ENCODE results near the gene CTTNBP2NL. TPM values are rescaled to one million over a fixed set of nuclear protein-coding genes. Genes with fewer than 3 reads are reported as not detected.
A peak's percentile ranks its signal among the peaks of the same experiment; 100 is the strongest.

Gene CTTNBP2NL
- total and polyA plus RNA-seq, 10 of the 15 experiments (the other 5 are each of a cell fraction or from before 2014, with no cell fraction given) = 2.1 to 11.3 (median 5.6) TPM

DNA sequence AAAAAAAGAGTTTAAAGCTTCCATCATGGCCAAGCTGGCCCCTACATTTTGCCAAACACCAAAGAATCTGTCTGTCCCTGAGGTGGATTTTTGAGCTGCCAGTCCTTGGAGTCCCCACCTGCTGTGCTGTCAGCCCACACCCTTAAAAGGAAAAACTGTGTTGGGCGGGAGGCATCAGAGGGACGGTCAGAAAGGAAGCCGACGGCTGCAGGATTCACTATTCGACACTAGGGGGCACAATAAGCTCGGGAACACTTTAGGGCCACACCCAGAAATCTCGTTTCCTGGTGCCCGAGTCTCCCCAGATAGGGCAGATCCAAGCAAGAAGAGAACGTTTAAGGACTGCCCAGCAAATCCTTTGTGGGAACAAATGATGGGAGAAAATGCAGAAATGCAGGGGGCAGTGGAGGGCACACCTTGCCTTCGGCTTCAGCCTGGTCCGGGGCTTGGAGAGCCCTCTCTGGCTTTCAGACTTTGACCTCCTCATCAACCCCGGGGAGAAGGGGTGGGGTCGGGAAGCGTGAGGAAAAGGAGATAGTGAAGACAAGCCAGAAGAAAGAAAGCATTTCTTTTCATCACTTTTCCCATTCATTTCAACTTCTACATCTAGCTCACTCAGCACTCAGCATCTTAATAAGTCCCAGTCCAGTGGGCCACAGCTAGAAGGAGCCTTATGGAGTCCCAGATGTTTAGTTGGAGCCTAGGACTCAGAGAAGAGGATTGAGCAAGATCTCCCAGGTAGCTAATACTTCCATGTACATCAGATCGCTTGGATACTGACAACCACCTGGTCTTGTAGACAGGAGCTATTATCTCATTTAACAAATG is 5.0 kb upstream of the CTTNBP2NL start:
- Histone ChIP-seq H2AFZ (ENCODE audit: control insufficient read depth, low read depth, low read length) (peak overlapping the region; percentile 96), H4K20me1 (ENCODE audit: control insufficient read depth, insufficient read depth) (no peaks in the 10 kb centered on the region), H3K9ac (ENCODE audit: control insufficient read depth, insufficient read depth, low read length) (peak overlapping the region; percentile 38), H3K79me2 (ENCODE audit: control insufficient read depth, insufficient read depth, low read length) (no peaks in the 10 kb centered on the region), H3K9me3 (replicated peaks; ENCODE audit: control insufficient read depth, insufficient read depth, low read length) (no peaks in the 10 kb centered on the region), H3K27ac (ENCODE audit: control insufficient read depth, insufficient read depth) (no peak overlapping the region), H3K36me3 (ENCODE audit: control insufficient read depth in 2 of 2, insufficient read depth in 2 of 2, low read length in 1 of 2) (no peaks in the 10 kb centered on the region), H3K27me3 (replicated peaks in 1 of 2; ENCODE audit: control insufficient read depth in 2 of 2, insufficient read depth in 2 of 2, low read length in 1 of 2) (no peaks in the 10 kb centered on the region), H3K4me3 (peak overlapping the region; percentile 79), H3K4me2 (ENCODE audit: control insufficient read depth, insufficient read depth) (peak overlapping the region; percentile 79), H3K4me1 (ENCODE audit: control insufficient read depth, insufficient read depth, low read length) (peaks cover 18% of the 10 kb centered on the region)
- intact Hi-C loops (cut with micrococcal nuclease; ENCODE audit: unreplicated experiment) (loop anchor here (1.0 to 2.0 kb wide), 4 partner anchors 75 to 414 kb away; partner anchors contain the start of genes PPM1J and RHOC), in situ Hi-C loops (cut with MboI) (loop anchor here (5.0 kb wide), 2 partner anchors 316 to 416 kb away; partner anchors contain the start of gene RHOC)
- ChIA-PET POLR2A (interaction anchor here (0.5 to 1.6 kb wide), 11 partner anchors 13 to 324 kb away, joined by 3 to 10 read pairs (median 4); partner anchors contain the start of genes MOV10 and PPM1J), RAD21 (ENCODE audit: unreplicated experiment) (interaction anchor here (0.6 to 4.5 kb wide), 35 partner anchors 10 to 682 kb away, joined by 3 to 53 read pairs (median 5); partner anchors contain the start of genes CAPZA1, LRIG2, MOV10 and PPM1J), CTCF (interaction anchor here (0.6 to 14.4 kb wide), 65 partner anchors 10 to 1309 kb away, joined by 3 to 330 read pairs (median 4); partner anchors contain the start of genes CAPZA1, LRIG2, MOV10 and PPM1J), SMC1A (ENCODE audit: uncharacterized antibody, unreplicated experiment) (interaction anchor here (0.7 to 6.9 kb wide), 44 partner anchors 8 to 681 kb away, joined by 3 to 125 read pairs (median 5); partner anchors contain the start of genes PPM1J, RHOC and ST7L)
- FAIRE-seq (peak; percentile 98), ATAC-seq (peak; percentile 81), DNase-seq (ENCODE audit: low read depth, low spot score) (peak; percentile 63)
- WGBS (ENCODE audit: insufficient coverage, insufficient replicate concordance, low lambda C conversion rate, missing lambda C conversion rate) = 6% methylated on average over 15 of the region's 15 CpGs
- TSS peak; percentile 73 for BruUV-seq (replicated peaks)
- no peak for TF ChIP-seq RELA (IDR thresholded peaks at IDR 0.05; ENCODE audit: borderline replicate concordance, partially characterized antibody)
- TF ChIP-seq SUZ12 (IDR thresholded peaks at IDR 0.05; ENCODE audit: unreplicated experiment) = no peak
- no peak for TF ChIP-seq ZNF274 (IDR thresholded peaks at IDR 0.05; ENCODE audit: insufficient read depth, insufficient read length)
- TF ChIP-seq, protein P1, sequence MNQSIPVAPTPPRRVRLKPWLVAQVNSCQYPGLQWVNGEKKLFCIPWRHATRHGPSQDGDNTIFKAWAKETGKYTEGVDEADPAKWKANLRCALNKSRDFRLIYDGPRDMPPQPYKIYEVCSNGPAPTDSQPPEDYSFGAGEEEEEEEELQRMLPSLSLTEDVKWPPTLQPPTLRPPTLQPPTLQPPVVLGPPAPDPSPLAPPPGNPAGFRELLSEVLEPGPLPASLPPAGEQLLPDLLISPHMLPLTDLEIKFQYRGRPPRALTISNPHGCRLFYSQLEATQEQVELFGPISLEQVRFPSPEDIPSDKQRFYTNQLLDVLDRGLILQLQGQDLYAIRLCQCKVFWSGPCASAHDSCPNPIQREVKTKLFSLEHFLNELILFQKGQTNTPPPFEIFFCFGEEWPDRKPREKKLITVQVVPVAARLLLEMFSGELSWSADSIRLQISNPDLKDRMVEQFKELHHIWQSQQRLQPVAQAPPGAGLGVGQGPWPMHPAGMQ (IDR thresholded peaks at IDR 0.05; ENCODE audit: borderline replicate concordance) = no peak
- TF ChIP-seq RB1 (IDR thresholded peaks at IDR 0.05; ENCODE audit: borderline replicate concordance) = 0 out of 2 replicates have a peak, but pooled peaks have one; percentile 50
- TF ChIP-seq, protein P2, sequence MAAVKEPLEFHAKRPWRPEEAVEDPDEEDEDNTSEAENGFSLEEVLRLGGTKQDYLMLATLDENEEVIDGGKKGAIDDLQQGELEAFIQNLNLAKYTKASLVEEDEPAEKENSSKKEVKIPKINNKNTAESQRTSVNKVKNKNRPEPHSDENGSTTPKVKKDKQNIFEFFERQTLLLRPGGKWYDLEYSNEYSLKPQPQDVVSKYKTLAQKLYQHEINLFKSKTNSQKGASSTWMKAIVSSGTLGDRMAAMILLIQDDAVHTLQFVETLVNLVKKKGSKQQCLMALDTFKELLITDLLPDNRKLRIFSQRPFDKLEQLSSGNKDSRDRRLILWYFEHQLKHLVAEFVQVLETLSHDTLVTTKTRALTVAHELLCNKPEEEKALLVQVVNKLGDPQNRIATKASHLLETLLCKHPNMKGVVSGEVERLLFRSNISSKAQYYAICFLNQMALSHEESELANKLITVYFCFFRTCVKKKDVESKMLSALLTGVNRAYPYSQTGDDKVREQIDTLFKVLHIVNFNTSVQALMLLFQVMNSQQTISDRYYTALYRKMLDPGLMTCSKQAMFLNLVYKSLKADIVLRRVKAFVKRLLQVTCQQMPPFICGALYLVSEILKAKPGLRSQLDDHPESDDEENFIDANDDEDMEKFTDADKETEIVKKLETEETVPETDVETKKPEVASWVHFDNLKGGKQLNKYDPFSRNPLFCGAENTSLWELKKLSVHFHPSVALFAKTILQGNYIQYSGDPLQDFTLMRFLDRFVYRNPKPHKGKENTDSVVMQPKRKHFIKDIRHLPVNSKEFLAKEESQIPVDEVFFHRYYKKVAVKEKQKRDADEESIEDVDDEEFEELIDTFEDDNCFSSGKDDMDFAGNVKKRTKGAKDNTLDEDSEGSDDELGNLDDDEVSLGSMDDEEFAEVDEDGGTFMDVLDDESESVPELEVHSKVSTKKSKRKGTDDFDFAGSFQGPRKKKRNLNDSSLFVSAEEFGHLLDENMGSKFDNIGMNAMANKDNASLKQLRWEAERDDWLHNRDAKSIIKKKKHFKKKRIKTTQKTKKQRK (IDR thresholded peaks at IDR 0.05; ENCODE audit: low read depth, low read length) = no peak
- no peak for TF ChIP-seq DPF2 (IDR thresholded peaks at IDR 0.05)
- no peak for TF ChIP-seq FOS (IDR thresholded peaks at IDR 0.05; ENCODE audit: borderline replicate concordance, extremely low read depth, insufficient read length)
- TF ChIP-seq ZBED1 (IDR thresholded peaks at IDR 0.05; ENCODE audit: borderline replicate concordance) = no peak
- TF ChIP-seq, protein P3, sequence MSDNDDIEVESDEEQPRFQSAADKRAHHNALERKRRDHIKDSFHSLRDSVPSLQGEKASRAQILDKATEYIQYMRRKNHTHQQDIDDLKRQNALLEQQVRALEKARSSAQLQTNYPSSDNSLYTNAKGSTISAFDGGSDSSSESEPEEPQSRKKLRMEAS (IDR thresholded peaks at IDR 0.05; ENCODE audit: low read depth, low read length) = no peak
- TF ChIP-seq, protein P4, sequence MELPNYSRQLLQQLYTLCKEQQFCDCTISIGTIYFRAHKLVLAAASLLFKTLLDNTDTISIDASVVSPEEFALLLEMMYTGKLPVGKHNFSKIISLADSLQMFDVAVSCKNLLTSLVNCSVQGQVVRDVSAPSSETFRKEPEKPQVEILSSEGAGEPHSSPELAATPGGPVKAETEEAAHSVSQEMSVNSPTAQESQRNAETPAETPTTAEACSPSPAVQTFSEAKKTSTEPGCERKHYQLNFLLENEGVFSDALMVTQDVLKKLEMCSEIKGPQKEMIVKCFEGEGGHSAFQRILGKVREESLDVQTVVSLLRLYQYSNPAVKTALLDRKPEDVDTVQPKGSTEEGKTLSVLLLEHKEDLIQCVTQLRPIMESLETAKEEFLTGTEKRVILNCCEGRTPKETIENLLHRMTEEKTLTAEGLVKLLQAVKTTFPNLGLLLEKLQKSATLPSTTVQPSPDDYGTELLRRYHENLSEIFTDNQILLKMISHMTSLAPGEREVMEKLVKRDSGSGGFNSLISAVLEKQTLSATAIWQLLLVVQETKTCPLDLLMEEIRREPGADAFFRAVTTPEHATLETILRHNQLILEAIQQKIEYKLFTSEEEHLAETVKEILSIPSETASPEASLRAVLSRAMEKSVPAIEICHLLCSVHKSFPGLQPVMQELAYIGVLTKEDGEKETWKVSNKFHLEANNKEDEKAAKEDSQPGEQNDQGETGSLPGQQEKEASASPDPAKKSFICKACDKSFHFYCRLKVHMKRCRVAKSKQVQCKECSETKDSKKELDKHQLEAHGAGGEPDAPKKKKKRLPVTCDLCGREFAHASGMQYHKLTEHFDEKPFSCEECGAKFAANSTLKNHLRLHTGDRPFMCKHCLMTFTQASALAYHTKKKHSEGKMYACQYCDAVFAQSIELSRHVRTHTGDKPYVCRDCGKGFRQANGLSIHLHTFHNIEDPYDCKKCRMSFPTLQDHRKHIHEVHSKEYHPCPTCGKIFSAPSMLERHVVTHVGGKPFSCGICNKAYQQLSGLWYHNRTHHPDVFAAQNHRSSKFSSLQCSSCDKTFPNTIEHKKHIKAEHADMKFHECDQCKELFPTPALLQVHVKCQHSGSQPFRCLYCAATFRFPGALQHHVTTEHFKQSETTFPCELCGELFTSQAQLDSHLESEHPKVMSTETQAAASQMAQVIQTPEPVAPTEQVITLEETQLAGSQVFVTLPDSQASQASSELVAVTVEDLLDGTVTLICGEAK (IDR thresholded peaks at IDR 0.05; ENCODE audit: borderline replicate concordance) = no peak
- TF ChIP-seq RAD21 (IDR thresholded peaks at IDR 0.05; ENCODE audit: insufficient read depth, low read depth, low read length) = peak; percentile 94
